Vagina (tissue), 2 donors: ENCODE data around the gene FAM135A.

Experiments
- POLR2A ChIP-seq, 2 donors: fragments of 450-650 bp; IDR thresholded peaks; one replicate each; pipeline ENCODE4 v1.6.1; 2017; ENCODE audit warnings: antibody characterized with exemption in 2 of 2, mild to moderate bottlenecking in 2 of 2, moderate library complexity in 2 of 2
- POLR2AphosphoS5 ChIP-seq, 2 donors: sonication (generic); formaldehyde crosslinking; IDR thresholded peaks; one replicate each; pipeline ENCODE4 v1.9.0; 2017; ENCODE audit warnings: antibody characterized with exemption in 2 of 2, mild to moderate bottlenecking in 2 of 2, low read depth in 1 of 2; ENCODE audit not compliant: insufficient read depth in 1 of 2
- TF ChIP-seq, protein P1 (sequence below), 3 experiments: fragments of 450-650 bp in 2 of 3; fragments of 200-600 bp in 1 of 3; sonication (generic) in 1 of 3; IDR thresholded peaks; one replicate each; pipeline ENCODE4 v1.5.1; 2017 to 2019; ENCODE audit warnings: antibody characterized with exemption in 3 of 3, mild to moderate bottlenecking in 2 of 3, moderate library complexity in 2 of 3

DNA sequence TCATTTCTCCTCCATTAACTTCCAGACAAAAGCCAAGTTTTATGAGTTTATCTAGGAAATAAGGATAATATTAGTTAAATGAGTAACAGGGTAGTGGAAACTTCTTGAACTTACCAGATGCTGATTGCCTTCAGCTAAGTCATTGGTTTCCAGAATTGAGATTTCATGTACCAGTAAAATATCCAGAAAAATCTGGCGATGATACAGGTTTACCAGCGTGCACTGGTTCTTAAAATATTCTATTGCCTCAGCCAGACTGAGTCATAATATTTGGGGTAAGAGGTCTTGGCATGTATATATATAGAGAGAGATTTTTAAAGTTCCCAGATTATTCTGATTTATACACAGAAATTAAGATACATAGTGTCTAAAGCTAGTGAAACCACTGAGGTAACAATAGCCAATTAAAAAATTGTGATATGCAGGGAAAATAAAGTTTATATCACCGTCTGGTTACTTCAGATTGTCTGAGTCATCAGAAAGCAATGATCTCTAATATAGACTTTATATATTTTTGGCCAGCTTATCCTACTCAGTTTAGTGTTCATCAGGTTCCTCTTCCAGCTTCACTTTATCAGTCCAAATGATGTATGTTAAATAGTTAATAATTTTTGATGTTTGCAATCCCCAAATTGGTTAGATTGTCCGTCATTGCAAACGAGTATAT lies 113.9 kb downstream of the FAM135A start:
- no peak for TF ChIP-seq POLR2A (IDR thresholded peaks at IDR 0.05)
- TF ChIP-seq, protein P1, sequence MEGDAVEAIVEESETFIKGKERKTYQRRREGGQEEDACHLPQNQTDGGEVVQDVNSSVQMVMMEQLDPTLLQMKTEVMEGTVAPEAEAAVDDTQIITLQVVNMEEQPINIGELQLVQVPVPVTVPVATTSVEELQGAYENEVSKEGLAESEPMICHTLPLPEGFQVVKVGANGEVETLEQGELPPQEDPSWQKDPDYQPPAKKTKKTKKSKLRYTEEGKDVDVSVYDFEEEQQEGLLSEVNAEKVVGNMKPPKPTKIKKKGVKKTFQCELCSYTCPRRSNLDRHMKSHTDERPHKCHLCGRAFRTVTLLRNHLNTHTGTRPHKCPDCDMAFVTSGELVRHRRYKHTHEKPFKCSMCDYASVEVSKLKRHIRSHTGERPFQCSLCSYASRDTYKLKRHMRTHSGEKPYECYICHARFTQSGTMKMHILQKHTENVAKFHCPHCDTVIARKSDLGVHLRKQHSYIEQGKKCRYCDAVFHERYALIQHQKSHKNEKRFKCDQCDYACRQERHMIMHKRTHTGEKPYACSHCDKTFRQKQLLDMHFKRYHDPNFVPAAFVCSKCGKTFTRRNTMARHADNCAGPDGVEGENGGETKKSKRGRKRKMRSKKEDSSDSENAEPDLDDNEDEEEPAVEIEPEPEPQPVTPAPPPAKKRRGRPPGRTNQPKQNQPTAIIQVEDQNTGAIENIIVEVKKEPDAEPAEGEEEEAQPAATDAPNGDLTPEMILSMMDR (IDR thresholded peaks at IDR 0.05): no peak
- no peak for TF ChIP-seq POLR2AphosphoS5 (IDR thresholded peaks at IDR 0.05; ENCODE audit: insufficient read depth in 1 of 2, low read depth in 1 of 2)
